H9 (cell line): ENCODE measurements around the gene BRD7. TPM values are rescaled to one million over a fixed set of nuclear protein-coding genes. Genes with fewer than 3 reads are reported as not detected.

ENCODE experiments used
- DNase-seq: peaks from one replicate; pipeline ENCODE4 v3.0.0-alpha.2; 2017
- H2AFZ ChIP-seq: one replicate; pipeline ENCODE4 v1.6.1; 2013; ENCODE audit warnings: mild to moderate bottlenecking, low read length, control low read depth, moderate library complexity
- H2AK5ac ChIP-seq: 2 replicates; pipeline ENCODE4 v1.6.1; 2013; ENCODE audit warnings: low read length, control low read depth, mixed read lengths; ENCODE audit not compliant: insufficient read length
- H2BK120ac ChIP-seq: one replicate; pipeline ENCODE4 v1.6.1; 2013; ENCODE audit warnings: low read depth, mild to moderate bottlenecking, low read length, control low read depth, inconsistent platforms; ENCODE audit not compliant: poor library complexity, severe bottlenecking
- H2BK12ac ChIP-seq: 2 replicates; pipeline ENCODE4 v1.6.1; 2013; ENCODE audit warnings: low read length, control low read depth, mixed read lengths, low read depth; ENCODE audit not compliant: insufficient read length
- H2BK15ac ChIP-seq: 2 replicates; pipeline ENCODE4 v1.6.1; 2013; ENCODE audit warnings: low read depth, low read length, control low read depth
- H2BK20ac ChIP-seq: one replicate; pipeline ENCODE4 v1.6.1; 2013; ENCODE audit warnings: low read depth, mild to moderate bottlenecking, low read length, control low read depth, inconsistent platforms; ENCODE audit not compliant: poor library complexity, severe bottlenecking
- H2BK5ac ChIP-seq: 2 replicates; pipeline ENCODE4 v1.6.1; 2013; ENCODE audit warnings: low read length, control low read depth, mixed read lengths; ENCODE audit not compliant: insufficient read length
- H3K14ac ChIP-seq: 2 replicates; pipeline ENCODE4 v1.6.1; 2013; ENCODE audit warnings: low read length, control low read depth; ENCODE audit not compliant: insufficient read depth
- H3K18ac ChIP-seq: 2 replicates; pipeline ENCODE4 v1.6.1; 2013; ENCODE audit warnings: low read depth, mild to moderate bottlenecking, mixed read lengths, low read length, control low read depth; ENCODE audit not compliant: insufficient read length
- H3K23ac ChIP-seq: 2 replicates; pipeline ENCODE4 v1.6.1; 2013; ENCODE audit warnings: low read length, control low read depth, mixed read lengths, low read depth; ENCODE audit not compliant: insufficient read length
- H3K23me2 ChIP-seq: 2 replicates; pipeline ENCODE4 v1.6.1; 2013; ENCODE audit warnings: low read depth, mild to moderate bottlenecking, mixed read lengths, low read length, control low read depth; ENCODE audit not compliant: insufficient read length, poor library complexity, severe bottlenecking
- H3K27ac ChIP-seq: 2 replicates; pipeline ENCODE4 v1.5.1; 2013; ENCODE audit warnings: low read length, control low read depth, mixed read lengths, low read depth; ENCODE audit not compliant: insufficient read length
- H3K27me3 ChIP-seq: 2 replicates; pipeline ENCODE4 v1.6.1; 2013; ENCODE audit warnings: low read length, control low read depth, inconsistent platforms; ENCODE audit not compliant: insufficient read depth
- H3K4ac ChIP-seq: 2 replicates; pipeline ENCODE4 v1.6.1; 2013; ENCODE audit warnings: low read depth, mild to moderate bottlenecking, control low read depth, inconsistent platforms, low read length, moderate library complexity
- H3K4me1 ChIP-seq: 2 replicates; pipeline ENCODE4 v1.6.1; 2013; ENCODE audit warnings: low read length, control low read depth, inconsistent platforms; ENCODE audit not compliant: insufficient read depth
- H3K4me2 ChIP-seq: 2 replicates; pipeline ENCODE4 v1.6.1; 2013; ENCODE audit warnings: low read length, control low read depth, mixed read lengths; ENCODE audit not compliant: insufficient read length, insufficient read depth
- H3K56ac ChIP-seq: 2 replicates; pipeline ENCODE4 v1.6.1; 2013; ENCODE audit warnings: low read depth, mild to moderate bottlenecking, mixed read lengths, low read length, control low read depth; ENCODE audit not compliant: insufficient read length
- H3K79me1 ChIP-seq: 2 replicates; pipeline ENCODE4 v1.6.1; 2013; ENCODE audit warnings: low read depth, mild to moderate bottlenecking, moderate library complexity, low read length, control low read depth, inconsistent platforms; ENCODE audit not compliant: insufficient read depth, poor library complexity, severe bottlenecking
- H3K79me2 ChIP-seq: 2 replicates; pipeline ENCODE4 v1.6.1; 2013; ENCODE audit warnings: low read length, control low read depth, inconsistent platforms; ENCODE audit not compliant: insufficient read depth
- H3K9ac ChIP-seq: 2 replicates; pipeline ENCODE4 v1.6.1; 2013; ENCODE audit warnings: low read length, control low read depth, mixed read lengths; ENCODE audit not compliant: insufficient read length; ENCODE audit errors: extremely low read depth
- H3K9me3 ChIP-seq: one replicate; pipeline ENCODE4 v1.6.1; 2013; ENCODE audit warnings: low read depth, low read length, inconsistent platforms; ENCODE audit not compliant: control insufficient read depth
- H3T11ph ChIP-seq: one replicate; pipeline ENCODE4 v1.6.1; 2013; ENCODE audit warnings: mild to moderate bottlenecking, low read length, control low read depth, inconsistent platforms
- H4K20me1 ChIP-seq: one replicate; pipeline ENCODE4 v1.6.1; 2013; ENCODE audit not compliant: control insufficient read depth, insufficient read length, insufficient read depth
- H4K5ac ChIP-seq: 2 replicates; pipeline ENCODE4 v1.6.1; 2013; ENCODE audit warnings: low read depth, mild to moderate bottlenecking, mixed read lengths, low read length, control low read depth; ENCODE audit not compliant: insufficient read length
- H4K8ac ChIP-seq: replicated peaks from 2 replicates; pipeline ENCODE4 v1.6.1; 2013; ENCODE audit warnings: low read length, control low read depth, mixed read lengths, low read depth; ENCODE audit not compliant: insufficient read length
- H4K91ac ChIP-seq: 2 replicates; pipeline ENCODE4 v1.6.1; 2013; ENCODE audit warnings: low read depth, mild to moderate bottlenecking, moderate library complexity, mixed read lengths, low read length, control low read depth; ENCODE audit not compliant: insufficient read length
- H3K27ac Mint-ChIP-seq, 3 experiments: 2 replicates in 2 of 3; 3 replicates in 1 of 3; pipeline ENCODE4 v1.8.0; 2020 to 2021; ENCODE audit warnings: mixed read lengths in 3 of 3, mild to moderate bottlenecking in 1 of 3, moderate library complexity in 1 of 3
- H3K27me3 Mint-ChIP-seq: 2 replicates; pipeline ENCODE4 v1.8.0; 2021; ENCODE audit warnings: low read depth, mild to moderate bottlenecking, moderate library complexity, mixed read lengths
- H3K36me3 Mint-ChIP-seq, 3 experiments: 2 replicates in 2 of 3; 3 replicates in 1 of 3; pipeline ENCODE4 v1.8.0; 2020 to 2021; ENCODE audit warnings: low read depth in 3 of 3, mixed read lengths in 3 of 3; ENCODE audit not compliant: insufficient read depth in 1 of 3
- H3K4me1 Mint-ChIP-seq, 2 experiments: 2 replicates each; pipeline ENCODE4 v1.8.0; 2020; ENCODE audit warnings: mixed read lengths in 2 of 2
- H3K4me3 Mint-ChIP-seq, 2 experiments: 2 replicates in 1 of 2; 3 replicates in 1 of 2; pipeline ENCODE4 v1.8.0; 2020 to 2021; ENCODE audit warnings: mild to moderate bottlenecking in 2 of 2, mixed read lengths in 2 of 2, moderate library complexity in 1 of 2
- H3K9me3 Mint-ChIP-seq, 2 experiments: 2 replicates in 1 of 2; 3 replicates in 1 of 2; pipeline ENCODE4 v1.8.0; 2020; ENCODE audit warnings: mild to moderate bottlenecking in 2 of 2, mixed read lengths in 2 of 2, moderate library complexity in 1 of 2
- CTCF ChIP-seq: fragments of 200-600 bp; sonication (generic); conservative IDR thresholded peaks from 3 replicates; pipeline ENCODE4 v1.8.0; 2021; ENCODE audit warnings: antibody characterized with exemption, mild to moderate bottlenecking
- WGBS: extraction: QIAGEN DNeasy Blood & Tissue Kit; methylation state at CpG from one replicate; pipeline ENCODE4 v1.1.7; 2013; ENCODE audit warnings: missing lambda C conversion rate, low lambda C conversion rate, mixed read lengths; ENCODE audit not compliant: insufficient read length; ENCODE audit errors: extremely low coverage; 5-methylcytosine and 5-hydroxymethylcytosine counted together
- total RNA-seq: library from RNA; stranded (reverse); gene quantifications from 2 replicates; pipeline ENCODE4 v1.2.1, GENCODE V29; 2021

The BRD7 gene
- total RNA-seq, 1 experiment from 2014 or later, result 112 TPM

DNA sequence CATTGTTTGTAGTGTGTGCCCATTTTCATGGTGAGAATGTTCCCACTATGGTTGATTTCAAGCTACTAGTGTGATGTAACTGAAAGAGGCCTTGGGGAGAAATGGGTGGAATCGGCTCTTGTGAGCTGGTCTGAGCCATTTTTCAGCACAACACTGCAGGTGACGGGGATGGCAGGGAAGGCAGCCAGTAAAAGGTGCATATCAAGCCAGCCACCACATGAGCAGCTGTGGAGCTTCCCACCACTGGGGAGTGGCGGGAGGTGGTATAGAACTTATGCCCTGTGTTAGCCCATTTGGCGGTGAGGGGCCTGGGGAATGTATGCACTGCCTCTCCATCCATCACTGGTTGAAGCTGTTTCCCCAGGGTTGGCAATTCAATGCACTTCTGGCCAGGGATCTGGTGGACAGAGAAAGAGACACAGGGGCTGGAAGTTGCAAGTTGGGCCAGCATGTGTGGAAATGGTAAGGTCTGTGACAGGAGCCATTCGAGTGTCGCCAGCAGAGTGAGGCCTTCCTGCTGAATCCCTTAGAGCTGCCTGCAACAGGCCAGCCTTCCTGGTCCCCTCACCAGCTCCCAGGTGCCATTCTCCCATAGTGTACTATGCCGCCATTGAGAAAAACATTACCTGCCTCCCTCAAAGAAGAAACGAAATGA, 31.7 kb upstream of the BRD7 start:
- no peaks in the 10 kb centered on the region for H4K20me1 ChIP-seq
- H3K14ac ChIP-seq, result no peak overlapping the region; the same call in 1 of the 2 replicates
- H3K4me1 ChIP-seq, result no peaks in the 10 kb centered on the region
- no peak overlapping the region for H3T11ph ChIP-seq
- H3K79me1 ChIP-seq, result no peaks in the 10 kb centered on the region
- no peaks in the 10 kb centered on the region for H3K27me3 ChIP-seq
- no peak overlapping the region for H4K8ac ChIP-seq
- Mint-ChIP-seq H3K36me3 (no peaks in the 10 kb centered on the region; a peak in 1 of 7 replicates), H3K4me1 (peaks cover 7 to 13% of the 10 kb centered on the region in 2 experiments), H3K27ac (no peak overlapping the region), H3K4me3 (no peak overlapping the region), H3K9me3 (no peaks in the 10 kb centered on the region), H3K27me3 (peaks cover 5% of the 10 kb centered on the region; the same call in 1 of the 2 replicates)
- no peak overlapping the region for H3K18ac ChIP-seq
- H3K56ac ChIP-seq, result no peak overlapping the region
- no peak overlapping the region for H2BK5ac ChIP-seq
- no peak overlapping the region for H2BK15ac ChIP-seq
- H3K4ac ChIP-seq, result no peak overlapping the region
- no peak overlapping the region for H2AFZ ChIP-seq
- no CpG with 5 or more reads among the region's 8 CpGs for WGBS
- no peaks in the 10 kb centered on the region for H3K79me2 ChIP-seq
- no peak overlapping the region for H4K91ac ChIP-seq
- no peak for TF ChIP-seq CTCF
- no peak overlapping the region for H2BK120ac ChIP-seq
- H4K5ac ChIP-seq, result no peak overlapping the region
- no peak overlapping the region for H2AK5ac ChIP-seq
- H3K23me2 ChIP-seq, result no peaks in the 10 kb centered on the region
- H3K4me2 ChIP-seq, result no peak overlapping the region
- DNase-seq, result no peak
- no peaks in the 10 kb centered on the region for H3K9me3 ChIP-seq
- no peak overlapping the region for H3K9ac ChIP-seq
- H3K27ac ChIP-seq, result no peak overlapping the region
- no peak overlapping the region for H2BK12ac ChIP-seq
- H3K23ac ChIP-seq, result no peak overlapping the region
- H2BK20ac ChIP-seq, result no peak overlapping the region
